NCI-H460 (cell line): ENCODE measurements around the gene CAMTA1. TPM values are rescaled to one million over a fixed set of nuclear protein-coding genes. Genes with fewer than 3 reads are reported as not detected.
"Not testable (repeated sequence)": the region's sequence is repeated elsewhere in the genome, so short reads cannot be mapped to it uniquely, and the experiment has no call there.

Source experiments
- DNase-seq: peaks from one replicate; pipeline ENCODE4 v3.0.0-alpha.2; 2016; ENCODE audit warnings: low read depth; ENCODE audit errors: extremely low read depth
- total RNA-seq: library from RNA; depleted of rRNA; stranded (reverse); fragments of >200 nt; shearing (Covaris generic); gene quantifications from 2 replicates; pipeline ENCODE4 v1.2.3, GENCODE V29; 2014

CAMTA1 gene
- total RNA-seq, 1 experiment from 2014 or later = 39.9 TPM

DNA sequence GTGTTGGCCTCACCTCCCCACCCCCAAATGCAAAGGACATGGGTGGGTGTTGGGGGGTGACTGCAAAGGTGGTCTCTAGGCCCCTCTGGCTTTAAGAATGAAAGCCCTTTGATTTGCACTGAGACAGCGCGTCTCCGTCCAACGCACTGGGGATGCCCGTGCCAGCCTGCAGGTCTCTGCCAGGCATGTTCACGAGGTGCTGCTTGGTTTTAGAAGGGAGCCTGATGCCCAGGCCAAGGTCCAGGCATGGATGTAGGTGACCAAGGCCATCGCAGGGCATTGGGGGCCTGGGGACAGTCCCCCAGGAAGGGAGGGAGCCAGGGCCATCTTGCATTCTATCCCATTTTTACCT lies 622.3 kb downstream of the CAMTA1 start:
- no peak for DNase-seq

GRCh38 chr1:7407980-7408770 lies 622.9 kb downstream of the CAMTA1 start:
- no peak for DNase-seq

GRCh38 chr1:7408771-7409150 lies 623.5 kb downstream of the CAMTA1 start:
- DNase-seq = no peak

DNA sequence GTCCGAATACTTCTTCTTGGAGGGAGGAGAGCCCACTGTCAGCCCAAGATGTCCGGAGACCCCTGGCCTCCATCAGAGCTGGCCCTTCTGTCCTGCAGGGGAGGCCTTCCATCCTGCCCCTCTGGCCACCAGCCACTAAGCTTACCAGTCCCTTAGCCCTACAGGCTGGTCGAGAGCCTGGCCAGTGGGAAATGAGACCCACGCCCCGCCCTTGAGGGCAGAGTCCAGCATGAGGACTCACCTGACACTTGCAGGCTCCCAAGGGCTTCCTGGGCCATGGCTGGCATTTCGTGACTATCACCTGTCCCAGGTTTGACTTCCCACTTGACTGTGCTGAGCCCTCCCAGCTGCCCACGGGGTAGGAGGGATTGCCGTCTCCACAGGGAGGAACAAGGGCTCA lies 624.0 kb downstream of the CAMTA1 start:
- no peak for DNase-seq

GRCh38 chr1:7410156-7410555 lies 624.9 kb downstream of the CAMTA1 start:
- no peak for DNase-seq

DNA sequence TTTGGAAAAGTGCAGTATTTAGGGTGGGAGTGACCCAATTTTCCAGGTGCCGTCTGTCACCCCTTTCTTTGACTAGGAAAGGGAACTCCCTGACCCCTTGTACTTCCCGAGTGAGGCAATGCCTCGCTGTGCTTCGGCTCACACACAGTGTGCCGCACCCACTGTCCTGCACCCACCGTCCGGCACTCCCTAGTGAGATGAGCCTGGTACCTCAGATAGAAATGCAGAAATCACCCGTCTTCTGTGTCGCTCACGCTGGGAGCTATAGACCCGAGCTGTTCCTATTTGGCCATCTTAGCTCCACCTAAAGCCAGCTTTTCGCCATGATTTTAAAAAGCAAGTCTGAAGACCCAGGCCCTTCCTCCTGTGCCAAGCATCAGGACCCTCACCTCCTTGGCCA lies 632.4 kb downstream of the CAMTA1 start:
- not testable (repeated sequence) for DNase-seq

DNA sequence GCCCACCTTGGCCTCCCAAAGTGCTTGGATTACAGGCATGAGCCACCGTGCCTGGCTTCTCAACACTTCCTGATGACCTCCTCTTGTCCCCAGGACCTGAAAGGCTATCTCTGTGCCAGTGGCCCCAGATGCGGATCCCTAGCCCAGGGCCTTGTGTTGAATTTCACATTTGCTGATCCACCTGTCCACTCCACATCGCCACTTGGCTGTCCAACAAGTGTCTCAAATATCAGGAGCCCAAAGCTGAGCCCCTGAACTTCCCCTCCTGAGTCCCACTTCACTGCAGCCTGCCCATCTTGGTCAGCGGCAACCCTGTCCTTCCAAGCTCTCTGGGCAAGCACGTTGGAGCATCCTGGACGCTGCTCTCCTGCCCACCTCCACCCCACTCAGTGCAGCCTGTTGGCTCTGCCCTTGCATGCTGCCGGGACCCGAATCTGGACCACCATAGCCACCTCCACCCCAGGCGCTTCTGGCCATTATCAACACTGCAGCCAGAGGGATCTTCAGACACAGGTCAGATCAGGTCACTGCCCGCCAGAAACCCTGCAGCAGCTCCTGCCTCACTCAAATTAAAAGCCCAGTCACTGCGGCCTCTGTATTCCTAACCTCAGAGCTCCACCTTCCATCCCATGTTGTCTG lies 633.3 kb downstream of the CAMTA1 start:
- no peak for DNase-seq

GRCh38 chr1:7420098-7420445 lies 634.8 kb downstream of the CAMTA1 start:
- no peak for DNase-seq

DNA sequence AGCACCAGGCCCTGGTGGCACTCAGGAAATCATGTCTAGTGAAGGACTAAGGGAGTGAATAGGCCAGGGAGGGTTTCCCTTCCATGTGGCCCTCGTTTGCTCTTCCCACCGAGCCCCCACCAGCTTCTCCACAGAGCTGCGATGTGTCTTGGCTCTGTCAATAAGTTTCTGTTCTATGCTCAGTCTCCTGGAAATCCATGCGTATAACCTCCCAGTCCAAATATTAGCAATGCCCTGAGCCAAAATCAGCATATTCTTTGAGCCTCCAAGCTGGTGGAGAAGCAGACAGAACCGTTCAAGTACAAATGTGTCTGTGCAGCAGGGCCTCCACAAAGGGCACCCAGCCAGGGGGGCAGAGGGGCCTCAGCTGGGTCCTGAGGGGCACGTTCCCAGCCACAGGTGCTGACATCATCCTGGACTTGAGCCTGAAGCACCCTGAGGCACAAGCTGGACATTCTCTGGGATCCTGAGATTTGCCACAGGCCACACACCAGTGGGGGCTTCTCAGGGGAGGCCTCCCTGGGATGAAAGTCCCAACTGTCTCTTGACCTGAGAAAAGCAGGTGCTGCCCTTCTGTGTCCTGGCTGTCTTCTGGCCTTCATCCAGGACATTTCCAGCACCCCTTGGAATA lies 635.3 kb downstream of the CAMTA1 start:
- no peak for DNase-seq

DNA sequence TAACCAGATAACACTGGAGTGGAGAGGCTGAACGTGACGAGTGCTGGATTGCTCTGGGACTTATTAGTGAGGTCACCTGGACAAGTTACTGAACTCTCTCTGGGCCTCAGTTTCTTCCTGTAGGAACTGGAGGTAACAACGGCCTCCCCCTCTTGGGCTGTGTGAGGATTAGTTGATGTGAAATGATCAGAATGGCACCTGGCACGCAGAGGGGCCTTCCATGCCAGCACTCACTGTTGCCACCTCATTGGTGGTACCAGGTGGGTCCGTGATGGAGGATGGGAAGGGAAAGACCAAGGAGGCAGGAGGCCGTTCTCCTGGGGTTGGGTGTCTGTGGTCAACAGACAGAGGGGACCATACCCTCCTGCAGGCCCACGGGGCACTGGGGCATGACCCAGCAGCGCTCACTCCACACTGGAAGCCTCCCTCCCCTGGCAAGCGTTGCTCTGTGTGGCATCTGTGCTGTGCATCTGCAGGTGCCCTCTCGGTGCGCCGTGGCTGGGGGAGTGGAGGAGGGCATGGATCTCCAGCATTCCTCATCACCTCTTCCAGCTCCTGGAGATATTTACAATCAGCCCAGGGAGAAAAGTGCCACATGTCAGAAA lies 636.3 kb downstream of the CAMTA1 start:
- no peak for DNase-seq

GRCh38 chr1:7422081-7422480 lies 636.8 kb downstream of the CAMTA1 start:
- no peak for DNase-seq

DNA sequence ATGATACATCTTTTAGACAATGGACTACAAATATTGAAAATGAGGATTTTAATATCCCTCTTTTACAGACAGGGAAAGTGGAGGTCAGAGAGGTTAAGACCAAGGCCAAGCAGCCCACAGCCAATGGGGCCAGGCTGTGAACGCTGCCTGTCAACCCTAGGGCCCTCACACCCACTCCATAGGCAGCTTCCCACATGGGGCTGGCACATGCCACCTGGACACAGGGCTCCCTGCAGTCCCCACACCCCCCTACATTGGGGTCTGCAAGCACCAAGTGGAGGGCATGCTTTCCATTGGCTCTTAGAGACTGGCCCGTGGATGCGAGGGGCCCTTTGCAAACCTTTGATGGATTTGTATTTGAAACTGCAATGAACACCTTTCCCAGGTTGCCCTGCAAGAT lies 637.3 kb downstream of the CAMTA1 start:
- DNase-seq = no peak

DNA sequence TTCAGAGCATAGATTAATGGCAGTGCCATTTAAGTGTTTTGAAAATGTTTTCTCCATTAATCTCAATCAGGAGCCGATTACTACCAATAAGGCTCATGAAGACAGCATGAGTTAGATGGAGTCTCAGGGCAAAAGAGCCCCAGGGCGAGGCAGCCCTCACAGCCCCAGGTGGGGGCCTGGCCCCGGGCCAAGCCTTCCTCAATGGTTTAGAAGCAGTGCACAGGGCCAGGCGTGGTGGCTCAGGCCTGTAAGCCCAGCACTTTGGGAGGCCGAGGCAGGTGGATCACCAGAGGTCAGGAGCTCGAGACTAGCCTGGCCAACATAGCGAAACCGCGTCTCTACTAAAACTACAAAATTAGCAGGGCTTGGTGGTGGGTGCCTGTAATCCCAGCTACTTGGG lies 637.7 kb downstream of the CAMTA1 start:
- no peak for DNase-seq

GRCh38 chr1:7424352-7424890 lies 639.2 kb downstream of the CAMTA1 start:
- DNase-seq = no peak

DNA sequence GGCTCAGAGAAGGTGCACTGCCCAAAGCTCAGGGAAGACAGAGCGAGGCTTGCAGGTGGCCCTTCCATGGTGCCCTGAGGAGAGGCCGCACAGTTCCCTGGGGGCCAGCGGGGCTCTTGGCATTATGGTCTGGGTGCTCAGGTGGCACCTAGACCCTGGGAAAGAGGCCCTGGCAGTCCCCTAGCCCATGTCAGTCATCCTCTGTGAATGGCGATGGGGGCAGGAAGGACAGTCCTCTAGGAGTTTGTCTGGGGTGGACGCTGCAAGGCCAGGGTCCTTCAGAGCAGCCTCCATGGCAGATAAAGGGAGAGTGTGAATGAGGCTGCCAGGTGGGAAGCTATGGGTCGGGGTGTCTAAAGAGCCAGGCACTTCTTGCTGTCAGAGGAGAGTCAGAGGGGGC lies 640.0 kb downstream of the CAMTA1 start:
- DNase-seq = no peak

- no peak for DNase-seq
Measured at GRCh38 chr1:7425771-7426170, 640.5 kb downstream of the CAMTA1 start.

DNA sequence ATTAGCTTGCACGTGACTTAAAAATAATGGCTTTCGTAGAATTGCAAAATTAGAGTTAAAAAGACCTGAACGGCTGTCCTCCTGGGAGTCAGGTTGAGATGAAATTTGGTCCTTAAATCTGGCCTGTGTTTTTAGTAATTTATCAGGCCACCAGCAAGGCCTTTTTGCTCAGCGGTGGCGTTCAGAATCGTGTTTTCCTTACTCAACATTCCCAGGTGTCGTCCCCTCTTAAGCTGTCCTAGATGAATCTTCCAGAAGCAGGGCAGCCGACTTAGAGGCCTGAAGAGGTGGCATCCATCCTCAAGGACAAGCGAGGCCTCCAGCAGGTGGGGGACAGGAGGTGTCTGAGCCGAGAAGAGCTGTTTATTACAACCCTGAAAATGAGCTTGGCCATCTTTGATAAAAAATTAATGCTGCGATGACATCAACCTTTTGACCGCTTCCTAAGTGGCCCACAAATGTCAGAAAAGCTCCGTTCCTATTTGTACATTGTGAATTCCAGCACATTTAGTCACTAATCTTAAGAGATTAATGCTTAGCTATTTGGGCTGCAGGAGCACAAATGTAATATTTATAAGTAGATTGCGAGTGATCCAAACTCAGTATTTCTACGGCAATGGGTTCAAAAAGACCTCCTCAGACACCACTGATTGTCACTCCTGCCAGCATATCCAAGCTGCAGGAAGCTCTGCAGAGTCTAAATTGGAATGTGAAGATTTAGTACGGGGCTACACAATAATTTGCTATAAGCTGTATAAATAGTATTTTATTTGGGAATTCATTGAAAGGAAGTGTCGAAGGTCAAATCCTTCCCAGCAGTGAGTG lies 641.7 kb downstream of the CAMTA1 start:
- DNase-seq = no peak

DNA sequence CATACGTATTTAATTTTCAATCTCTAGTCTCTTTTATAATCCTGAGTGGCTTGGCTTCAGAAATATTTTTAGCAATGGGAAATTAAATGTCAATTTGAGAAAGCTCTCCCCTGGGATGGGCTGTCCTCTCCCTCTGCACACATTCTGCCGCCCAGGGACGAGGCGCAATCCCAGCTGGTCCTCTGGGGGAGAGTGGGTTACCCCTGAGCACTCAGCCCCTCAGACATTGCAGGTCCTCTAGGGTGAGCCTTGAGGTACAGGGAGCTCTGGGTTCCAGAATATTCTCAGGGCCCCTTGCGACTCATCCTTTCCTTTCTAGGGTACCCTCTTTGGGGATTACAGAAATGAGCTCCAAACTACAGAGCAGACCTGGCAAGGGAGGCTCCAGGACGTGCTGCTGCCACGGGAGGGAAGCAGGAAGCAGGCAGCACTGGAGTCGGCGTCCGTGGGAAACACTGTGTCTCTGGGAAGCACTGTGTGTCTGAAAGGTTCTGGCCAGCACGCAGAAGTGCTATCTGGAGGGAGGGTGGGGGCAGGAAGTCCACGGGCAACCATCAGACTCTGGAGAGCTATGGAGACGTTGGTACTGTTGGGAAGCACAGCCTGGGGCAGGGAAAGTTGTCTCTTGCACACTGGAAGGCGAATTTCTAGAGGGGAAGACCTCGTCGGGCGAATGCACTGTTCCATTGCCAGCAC lies 642.5 kb downstream of the CAMTA1 start:
- DNase-seq = no peak

- DNase-seq = no peak
Measured at GRCh38 chr1:7429290-7429689, 644.0 kb downstream of the CAMTA1 start.

GRCh38 chr1:7430047-7430608 lies 644.9 kb downstream of the CAMTA1 start:
- no peak for DNase-seq
